ENCODE measurements around the gene PDGFA. TPM values are rescaled to one million over a fixed set of nuclear protein-coding genes. Genes with fewer than 3 reads are reported as not detected.

The PDGFA gene
- total and polyA plus RNA-seq, 2 donors from 2014 or later, result 14.1 to 53.0 TPM

DNA sequence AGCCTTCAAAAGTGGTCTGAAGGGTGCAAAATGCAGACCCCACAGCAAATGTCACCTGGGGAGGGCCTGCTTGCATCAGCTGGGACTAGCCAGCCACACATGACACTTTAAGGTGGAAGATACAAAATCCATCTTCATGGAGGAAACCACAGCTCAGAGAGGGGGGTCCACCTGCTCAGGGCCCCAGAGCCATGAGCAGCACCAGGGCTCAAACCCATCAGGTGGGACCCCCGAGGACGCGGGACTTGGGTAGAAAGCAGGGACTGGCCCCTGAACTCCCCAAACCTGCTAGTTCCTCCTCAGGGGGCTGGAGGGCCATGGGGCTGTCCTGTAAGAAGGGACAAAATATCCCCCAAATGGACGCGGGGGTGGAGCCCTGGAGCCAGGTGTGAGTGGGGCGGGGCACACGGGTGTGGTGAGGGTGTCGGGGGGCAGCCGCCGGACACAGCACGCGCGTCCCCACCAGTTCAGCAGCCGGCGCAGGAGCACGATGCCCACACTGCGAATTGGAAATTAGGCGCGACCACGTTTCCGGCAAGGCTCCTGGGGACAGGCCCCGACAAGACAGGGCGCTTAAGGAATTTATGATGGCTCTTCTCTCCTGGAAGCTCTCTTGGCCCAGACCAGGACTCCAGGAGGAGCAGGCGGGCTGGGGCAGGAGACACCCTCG is 8.0 kb downstream of the PDGFA start:
- no peaks in the 10 kb centered on the region for H3K36me3 ChIP-seq (ENCODE audit: control insufficient read depth in 2 of 3, insufficient read depth in 3 of 3, low read length in 3 of 3)
- no peaks in the 10 kb centered on the region for H3K27me3 ChIP-seq (ENCODE audit: control insufficient read depth, insufficient read depth, low read length)
- peak in 2 of 5 donors; percentile 29 to 68 for DNase-seq
- no peak overlapping the region for H3K27ac ChIP-seq (ENCODE audit: low read depth in 2 of 2, low read length in 2 of 2)
- TF ChIP-seq, protein P1, sequence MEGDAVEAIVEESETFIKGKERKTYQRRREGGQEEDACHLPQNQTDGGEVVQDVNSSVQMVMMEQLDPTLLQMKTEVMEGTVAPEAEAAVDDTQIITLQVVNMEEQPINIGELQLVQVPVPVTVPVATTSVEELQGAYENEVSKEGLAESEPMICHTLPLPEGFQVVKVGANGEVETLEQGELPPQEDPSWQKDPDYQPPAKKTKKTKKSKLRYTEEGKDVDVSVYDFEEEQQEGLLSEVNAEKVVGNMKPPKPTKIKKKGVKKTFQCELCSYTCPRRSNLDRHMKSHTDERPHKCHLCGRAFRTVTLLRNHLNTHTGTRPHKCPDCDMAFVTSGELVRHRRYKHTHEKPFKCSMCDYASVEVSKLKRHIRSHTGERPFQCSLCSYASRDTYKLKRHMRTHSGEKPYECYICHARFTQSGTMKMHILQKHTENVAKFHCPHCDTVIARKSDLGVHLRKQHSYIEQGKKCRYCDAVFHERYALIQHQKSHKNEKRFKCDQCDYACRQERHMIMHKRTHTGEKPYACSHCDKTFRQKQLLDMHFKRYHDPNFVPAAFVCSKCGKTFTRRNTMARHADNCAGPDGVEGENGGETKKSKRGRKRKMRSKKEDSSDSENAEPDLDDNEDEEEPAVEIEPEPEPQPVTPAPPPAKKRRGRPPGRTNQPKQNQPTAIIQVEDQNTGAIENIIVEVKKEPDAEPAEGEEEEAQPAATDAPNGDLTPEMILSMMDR (IDR thresholded peaks at IDR 0.05; ENCODE audit: borderline replicate concordance, extremely low read depth, insufficient read depth), result no peak
- no peak overlapping the region for H3K4me3 ChIP-seq (ENCODE audit: low read length in 3 of 3)
- FAIRE-seq, result no peak
- peaks cover 0 to 10% (median 0%) of the 10 kb centered on the region in 3 donors for H3K4me1 ChIP-seq (ENCODE audit: control insufficient read depth in 2 of 3, insufficient read depth in 2 of 3, low read depth in 1 of 3, low read length in 3 of 3)
- H3K9ac ChIP-seq (ENCODE audit: low read length in 3 of 3), result no peak overlapping the region
- intact Hi-C loops (cut with DNase I), result no loop called here
- H3K9me3 ChIP-seq (ENCODE audit: control insufficient read depth in 2 of 3, insufficient read depth in 1 of 3, low read length in 3 of 3), result no peaks in the 10 kb centered on the region

- H3K9ac ChIP-seq (ENCODE audit: low read length in 3 of 3), result no peak overlapping the region
- no peak overlapping the region for H3K4me3 ChIP-seq (ENCODE audit: low read length in 3 of 3)
- H3K9me3 ChIP-seq (ENCODE audit: control insufficient read depth in 2 of 3, insufficient read depth in 1 of 3, low read length in 3 of 3), result no peaks in the 10 kb centered on the region
- no peaks in the 10 kb centered on the region for H3K27me3 ChIP-seq (ENCODE audit: control insufficient read depth, insufficient read depth, low read length)
- intact Hi-C loops (cut with DNase I), result no loop called here
- no peak overlapping the region for H3K27ac ChIP-seq (ENCODE audit: low read depth in 2 of 2, low read length in 2 of 2)
- peaks cover 0 to 10% (median 0%) of the 10 kb centered on the region in 3 donors for H3K4me1 ChIP-seq (ENCODE audit: control insufficient read depth in 2 of 3, insufficient read depth in 2 of 3, low read depth in 1 of 3, low read length in 3 of 3)
- DNase-seq, result peak in 2 of 5 donors; percentile 47 to 76
- no peak for FAIRE-seq
- TF ChIP-seq, protein P1 (IDR thresholded peaks at IDR 0.05; ENCODE audit: borderline replicate concordance, extremely low read depth, insufficient read depth), result no peak
- no peaks in the 10 kb centered on the region for H3K36me3 ChIP-seq (ENCODE audit: control insufficient read depth in 2 of 3, insufficient read depth in 3 of 3, low read length in 3 of 3)
Observed at GRCh38 chr7:510782-511281, 8.8 kb downstream of the PDGFA start.

DNA sequence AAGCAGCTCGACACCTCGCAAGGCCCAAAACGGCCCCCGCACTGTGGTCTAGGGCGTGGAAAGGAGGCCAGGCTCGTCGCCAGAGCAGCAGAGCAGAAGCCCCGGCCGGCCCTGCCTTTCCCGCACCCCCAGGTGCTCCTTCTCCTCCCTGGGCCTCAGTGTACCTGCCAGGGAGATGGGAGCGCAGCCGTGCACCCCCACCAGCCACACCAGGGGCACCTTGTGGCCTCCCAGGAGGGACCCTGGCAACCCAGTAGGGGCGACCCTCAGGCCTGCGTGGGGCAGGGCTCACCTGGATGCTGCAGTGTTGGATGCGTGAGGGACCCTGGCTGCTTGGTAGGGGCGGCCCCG is 9.5 kb downstream of the PDGFA start:
- Histone ChIP-seq H3K27me3 (ENCODE audit: control insufficient read depth, insufficient read depth, low read length) (no peaks in the 10 kb centered on the region), H3K4me3 (ENCODE audit: low read length in 3 of 3) (no peak overlapping the region), H3K4me1 (ENCODE audit: control insufficient read depth in 2 of 3, insufficient read depth in 2 of 3, low read depth in 1 of 3, low read length in 3 of 3) (peaks cover 0 to 10% (median 0%) of the 10 kb centered on the region in 3 donors), H3K27ac (ENCODE audit: low read depth in 2 of 2, low read length in 2 of 2) (no peak overlapping the region), H3K9ac (ENCODE audit: low read length in 3 of 3) (no peak overlapping the region), H3K36me3 (ENCODE audit: control insufficient read depth in 2 of 3, insufficient read depth in 3 of 3, low read length in 3 of 3) (no peaks in the 10 kb centered on the region), H3K9me3 (ENCODE audit: control insufficient read depth in 2 of 3, insufficient read depth in 1 of 3, low read length in 3 of 3) (no peaks in the 10 kb centered on the region)
- peak in 2 of 5 donors; percentile 45 to 71 for DNase-seq
- intact Hi-C loops (cut with DNase I), result no loop called here
- TF ChIP-seq, protein P1 (IDR thresholded peaks at IDR 0.05; ENCODE audit: borderline replicate concordance, extremely low read depth, insufficient read depth), result no peak
- no peak for FAIRE-seq
